ENCODE data around the gene JAK1.

The JAK1 gene

GRCh38 chr1:64886877-64887276 is 79.5 kb downstream of the JAK1 start:
- DNase-seq: no peak

- DNase-seq: no peak
Measured at GRCh38 chr1:64885648-64886047, 80.7 kb downstream of the JAK1 start.

GRCh38 chr1:64884261-64885040 is 81.9 kb downstream of the JAK1 start:
- no peak for DNase-seq

GRCh38 chr1:64882574-64883255 is 83.6 kb downstream of the JAK1 start:
- DNase-seq: no peak

DNA sequence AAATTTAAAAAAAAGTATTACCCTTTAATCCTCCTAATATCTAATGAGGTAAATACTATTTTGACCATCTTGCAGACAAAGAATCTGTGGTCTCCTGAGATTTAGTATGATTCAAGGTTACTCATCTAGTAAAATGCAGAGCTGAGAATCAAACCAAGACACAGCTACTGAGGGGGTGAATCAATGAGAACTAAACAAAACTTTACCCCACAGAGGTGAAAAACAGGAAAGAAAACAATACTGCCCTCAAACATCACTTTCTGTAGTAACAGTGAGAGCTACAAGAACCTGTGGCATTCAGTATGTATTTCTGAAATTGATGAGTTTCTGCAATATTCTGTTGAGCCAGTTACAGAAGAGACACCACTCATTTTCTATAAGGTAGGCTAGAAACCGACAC is 85.1 kb downstream of the JAK1 start:
- no peak for DNase-seq

DNA sequence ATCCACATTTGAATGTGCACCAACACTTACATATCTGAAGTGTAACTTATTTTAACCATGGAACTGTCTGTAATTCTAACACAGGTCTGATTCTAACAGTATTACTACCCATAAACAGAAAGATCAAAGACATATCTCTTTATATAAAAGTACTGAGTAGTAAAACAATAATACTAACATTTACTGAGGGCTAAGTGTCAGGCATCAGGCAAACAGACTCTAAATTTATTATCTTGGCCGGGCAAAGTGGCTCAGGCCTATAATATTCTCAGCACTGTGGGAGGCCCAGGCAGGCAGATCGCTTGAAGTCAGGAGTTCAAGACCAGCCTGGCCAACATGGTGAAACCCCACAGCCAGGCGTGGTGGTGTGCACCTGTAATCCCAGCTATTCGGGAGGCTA is 85.9 kb downstream of the JAK1 start:
- DNase-seq: no peak

- DNase-seq: no peak
Measured at GRCh38 chr1:64878931-64879611, 87.3 kb downstream of the JAK1 start.

DNA sequence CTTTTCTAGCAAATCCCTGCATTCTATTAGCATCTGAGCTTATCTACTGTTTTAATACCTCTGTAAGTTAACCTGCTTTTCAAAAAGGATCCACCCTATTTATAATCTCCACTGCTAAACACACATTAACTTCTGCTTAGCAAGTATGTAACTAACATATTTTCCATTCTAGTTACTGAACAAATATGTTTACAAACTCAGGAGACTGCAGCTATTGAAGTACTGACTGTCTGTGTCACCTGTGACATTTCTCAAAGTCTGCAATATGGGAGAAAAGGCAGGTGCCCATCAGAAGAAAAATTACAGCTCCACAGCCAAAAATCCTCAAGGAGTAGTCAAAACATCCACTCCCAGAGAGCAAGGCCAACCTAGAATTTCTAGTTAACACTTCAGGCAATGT is 88.3 kb downstream of the JAK1 start:
- DNase-seq: no peak

DNA sequence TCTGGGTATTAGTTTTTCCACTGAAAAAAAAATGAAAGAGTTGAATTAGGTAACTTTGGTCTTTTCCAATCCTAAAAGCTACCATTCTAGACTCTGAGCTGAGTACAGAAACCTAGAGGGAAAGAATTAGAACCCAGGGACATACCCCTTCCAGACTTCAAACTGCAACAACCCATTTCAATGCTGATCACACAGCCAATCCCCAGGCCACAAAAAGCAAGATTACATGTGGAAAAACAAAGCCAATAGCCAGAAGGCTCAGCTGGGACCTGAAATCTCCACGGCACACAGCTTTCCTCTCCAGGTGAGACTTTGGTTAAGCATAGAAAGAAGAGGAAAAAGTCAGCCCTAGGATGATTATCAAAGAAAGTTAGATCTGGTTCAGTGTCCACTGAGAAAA is 88.8 kb downstream of the JAK1 start:
- no peak for DNase-seq

DNA sequence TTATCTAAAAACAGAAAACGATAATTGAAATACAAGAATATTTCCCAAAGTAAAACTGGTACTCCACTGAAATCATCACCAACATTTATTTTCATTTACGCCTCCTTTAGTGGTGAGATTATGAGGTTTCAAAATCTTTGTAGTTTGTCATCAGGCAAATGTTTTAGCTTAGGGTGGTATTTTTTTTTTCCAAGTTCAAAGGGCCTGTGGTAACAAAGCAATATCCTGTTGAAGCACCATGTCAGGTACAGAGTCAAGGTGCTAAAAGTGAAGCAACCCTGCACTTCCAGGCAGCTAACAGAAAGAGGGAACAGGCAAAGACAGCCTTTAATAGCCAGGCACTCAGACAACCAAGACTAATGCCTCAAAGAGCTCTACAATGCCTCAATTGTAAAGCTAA is 89.2 kb downstream of the JAK1 start:
- no peak for DNase-seq

GRCh38 chr1:64875606-64876005 is 90.7 kb downstream of the JAK1 start:
- DNase-seq: no peak

DNA sequence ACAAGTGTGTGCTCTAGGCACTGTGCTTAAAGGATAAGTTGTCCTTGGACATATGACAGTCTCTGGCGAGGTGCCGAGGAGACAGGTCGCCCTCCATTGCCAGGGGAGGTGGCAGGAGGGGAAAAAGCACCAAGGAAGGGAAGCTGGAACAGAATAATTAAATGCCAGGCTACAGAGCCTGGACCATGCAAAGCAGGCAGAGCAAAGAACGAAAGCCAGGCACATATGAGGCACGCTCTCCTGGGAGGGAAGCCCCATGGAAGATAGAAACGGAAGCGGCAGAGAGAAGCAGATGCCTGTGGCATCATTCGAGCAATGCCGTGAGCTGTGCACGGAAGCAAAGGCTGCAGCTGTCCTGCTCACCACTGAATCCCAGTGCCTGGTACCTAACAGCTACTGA is 91.2 kb downstream of the JAK1 start:
- DNase-seq: no peak

DNA sequence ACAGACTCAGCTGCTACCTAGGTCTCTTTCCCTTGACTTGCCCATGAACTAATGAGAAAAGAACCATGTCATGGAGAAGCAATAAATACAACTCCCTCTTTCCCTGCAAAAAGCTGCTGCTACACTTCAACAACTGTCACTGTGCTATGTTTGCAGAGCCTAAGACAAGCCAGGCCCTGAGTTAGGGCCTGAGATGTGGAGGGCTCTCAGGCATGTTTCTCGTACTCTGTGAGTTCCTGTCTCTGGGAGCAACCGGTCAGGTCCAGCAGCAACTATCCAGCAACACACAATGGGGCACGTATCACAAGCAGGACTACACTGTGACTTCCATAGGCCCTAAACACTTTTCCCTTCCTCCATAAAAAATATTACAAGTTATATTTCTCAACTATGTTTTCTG is 91.7 kb downstream of the JAK1 start:
- DNase-seq: no peak

- no peak for DNase-seq
Measured at GRCh38 chr1:64873576-64873975, 92.8 kb downstream of the JAK1 start.

GRCh38 chr1:64872067-64872466 is 94.3 kb downstream of the JAK1 start:
- no peak for DNase-seq

GRCh38 chr1:64871256-64871655 is 95.1 kb downstream of the JAK1 start:
- DNase-seq: no peak

DNA sequence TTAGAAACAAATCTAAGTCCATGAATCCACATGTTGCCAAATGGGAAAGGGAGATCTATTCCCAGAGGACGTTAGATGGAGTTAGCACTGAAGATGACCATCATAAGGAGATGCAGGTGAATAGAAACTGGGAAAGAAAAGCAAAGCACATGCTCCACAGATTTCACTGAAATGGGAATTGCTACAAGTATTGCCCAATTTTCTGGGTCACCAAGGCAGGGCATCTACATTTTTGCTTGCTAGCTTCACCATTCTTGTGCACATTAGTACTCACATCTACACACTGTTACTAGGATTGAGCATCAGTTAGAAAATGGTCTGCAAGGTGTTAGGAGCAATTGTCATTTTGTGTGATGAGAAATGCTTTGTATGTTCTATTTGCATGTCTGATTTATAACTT is 99.1 kb downstream of the JAK1 start:
- no peak for DNase-seq

GRCh38 chr1:64866689-64867088 is 99.7 kb downstream of the JAK1 start:
- DNase-seq: no peak

DNA sequence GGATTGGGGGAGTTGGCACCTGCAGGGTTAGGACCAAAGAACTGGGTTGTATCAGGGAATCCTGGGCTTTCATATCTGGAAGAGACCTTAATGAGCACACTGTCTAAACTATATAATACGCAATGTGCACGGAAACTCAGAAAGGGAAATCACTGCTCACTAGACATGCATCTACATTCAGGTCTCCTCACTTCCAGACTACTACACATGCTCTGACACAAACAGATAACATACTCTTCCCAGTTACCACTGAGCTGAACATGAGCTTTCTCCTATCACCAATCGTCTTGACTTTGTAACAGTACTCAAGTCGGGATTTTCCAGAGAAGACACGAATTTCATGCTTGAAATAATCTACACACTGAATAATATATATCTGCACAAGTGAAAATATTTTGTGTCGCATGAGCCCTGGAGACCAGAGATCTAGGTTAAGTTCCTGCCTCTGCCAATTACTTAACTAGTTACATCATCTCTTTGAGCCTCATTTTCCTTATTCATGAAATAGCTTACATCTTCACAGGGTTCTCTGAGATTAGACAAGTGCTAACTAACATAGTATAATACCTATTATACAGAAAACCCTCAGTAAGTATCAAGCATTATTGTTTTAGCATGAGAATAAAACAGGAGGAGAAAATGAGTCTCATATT is 101.1 kb downstream of the JAK1 start:
- no peak for DNase-seq

DNA sequence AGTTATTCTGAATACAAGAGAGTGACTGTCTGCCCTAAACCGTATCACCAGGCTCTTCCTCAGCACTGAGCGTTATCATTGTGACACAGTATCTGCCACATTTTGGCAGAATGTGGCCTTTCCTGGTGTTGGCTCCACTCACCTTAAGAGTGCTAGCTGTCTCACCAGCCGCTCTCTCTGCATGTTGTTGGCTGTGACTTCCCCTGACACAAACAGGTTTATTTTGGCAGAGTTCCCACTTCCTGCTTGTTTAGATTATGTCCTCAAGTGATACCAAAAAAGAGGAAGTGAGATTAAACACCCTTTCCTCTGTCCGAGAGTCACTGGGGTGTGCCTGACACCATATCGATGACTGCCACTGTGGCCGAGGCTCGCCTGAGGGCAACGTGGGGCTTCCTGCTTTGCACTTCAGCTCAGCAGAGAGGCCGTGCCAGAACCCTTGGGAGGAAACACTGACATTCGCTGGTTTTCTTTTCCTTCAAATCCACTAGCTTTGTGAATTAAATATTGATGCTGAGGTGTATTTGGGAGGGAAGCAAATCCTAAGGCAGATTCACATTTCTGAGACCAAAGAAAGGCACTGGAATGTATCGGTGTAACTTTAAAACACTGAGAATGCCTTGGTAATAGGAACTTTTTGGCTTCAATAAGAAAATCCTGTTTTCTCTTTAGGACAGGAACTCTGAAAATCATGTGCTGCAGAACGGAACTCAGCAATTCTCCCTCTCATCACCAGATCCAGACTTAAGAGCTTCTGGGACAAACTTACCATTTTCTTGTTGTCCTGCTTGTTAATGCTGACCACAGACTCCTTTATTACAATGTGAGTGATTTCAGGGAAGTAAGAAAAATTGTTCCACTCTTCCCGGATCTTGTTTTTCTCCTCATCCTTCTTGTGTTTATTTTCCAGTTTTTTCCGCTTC is 102.1 kb downstream of the JAK1 start:
- no peak for DNase-seq

DNA sequence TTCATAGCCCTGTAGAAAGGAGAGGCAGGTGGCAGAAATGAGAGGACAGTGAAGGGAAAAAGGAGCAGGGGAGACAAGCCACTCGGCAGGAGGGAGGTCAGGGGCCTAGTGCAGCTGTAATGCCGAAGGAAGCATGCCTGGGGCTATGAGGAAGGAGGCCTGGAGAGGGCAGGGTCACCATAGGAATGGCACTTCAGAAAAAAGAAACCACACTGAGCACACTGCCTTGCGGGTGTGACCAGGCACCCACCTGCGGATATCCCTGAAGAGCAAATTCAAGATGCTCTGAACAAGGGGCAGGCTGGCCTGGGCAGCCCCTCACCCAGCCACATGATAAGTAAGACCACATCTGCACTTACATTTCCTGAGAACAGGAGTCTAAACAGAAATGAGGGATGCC is 104.7 kb downstream of the JAK1 start:
- DNase-seq: no peak

GRCh38 chr1:64857347-64857746 is 109.0 kb downstream of the JAK1 start:
- no peak for DNase-seq

DNA sequence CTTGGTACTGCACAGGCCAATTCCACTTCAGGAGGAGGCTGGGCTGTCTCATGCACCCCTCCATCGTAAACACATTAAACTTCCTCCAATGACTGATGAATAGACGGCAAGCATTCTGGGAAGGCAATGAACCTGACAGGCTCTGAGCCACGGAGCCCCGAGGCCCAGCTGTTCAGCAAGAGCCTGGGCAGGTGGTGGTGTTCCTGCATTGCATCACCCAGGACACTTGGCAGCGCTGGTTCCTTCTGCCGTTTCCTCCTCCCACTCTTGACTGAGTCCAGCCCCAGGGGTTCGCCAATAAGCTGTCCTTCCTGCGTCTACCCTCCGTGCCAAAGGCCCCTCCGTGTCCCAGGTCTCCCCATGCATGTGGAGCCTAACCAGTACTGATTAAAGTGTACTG is 109.8 kb downstream of the JAK1 start:
- no peak for DNase-seq

Measured in NCI-H345 (cell line).